ENCODE data around the gene DMRTC2.

- TF ChIP-seq CTCF (IDR thresholded peaks at IDR 0.05; ENCODE audit: borderline replicate concordance, extremely low read depth, low read length, poor library complexity, severe bottlenecking) = peak; percentile 3
- no peak for TF ChIP-seq EZH2 (IDR thresholded peaks at IDR 0.05; ENCODE audit: borderline replicate concordance, low read depth, low read length, severe bottlenecking)
Measured at GRCh38 chr19:41860419-41861115, 15.7 kb downstream of the DMRTC2 start.
